Vagina (tissue), 2 donors: Measurements from ENCODE around the gene KCNIP2. TPM values are rescaled to one million over a fixed set of nuclear protein-coding genes. Genes with fewer than 3 reads are reported as not detected.

Source experiments
- DNase-seq, 2 donors: peaks; one replicate each; pipeline ENCODE4 v3.0.0-alpha.2; 2017; ENCODE audit errors: extremely low spot score in 2 of 2
- H3K27ac ChIP-seq: fragments of 200-600 bp; sonication (generic); one replicate; pipeline ENCODE4 v1.5.1; 2019
- H3K27me3 ChIP-seq: fragments of 200-600 bp; sonication (generic); one replicate; pipeline ENCODE4 v1.5.1; 2019
- H3K36me3 ChIP-seq, 2 donors: fragments of 200-600 bp; sonication (generic); one replicate each; pipeline ENCODE4 v1.5.1; 2017 to 2019
- H3K4me1 ChIP-seq: fragments of 200-600 bp; sonication (generic); one replicate; pipeline ENCODE4 v1.5.1; 2019
- H3K4me3 ChIP-seq, 2 donors: fragments of 200-600 bp; sonication (generic); 1 replicate in 1 of 2; 2 replicates in 1 of 2; pipeline ENCODE4 v1.5.1; 2016 to 2019
- H3K9me3 ChIP-seq: fragments of 200-600 bp; sonication (generic); one replicate; pipeline ENCODE4 v1.5.1; 2019
- CTCF ChIP-seq, 3 experiments: fragments of 450-650 bp in 2 of 3; fragments of 200-600 bp in 1 of 3; sonication (generic) in 1 of 3; IDR thresholded peaks; one replicate each; pipeline ENCODE4 v1.5.1; 2017 to 2019; ENCODE audit warnings: antibody characterized with exemption in 3 of 3, mild to moderate bottlenecking in 2 of 3, moderate library complexity in 2 of 3
- POLR2A ChIP-seq, 2 donors: fragments of 450-650 bp; IDR thresholded peaks; one replicate each; pipeline ENCODE4 v1.6.1; 2017; ENCODE audit warnings: antibody characterized with exemption in 2 of 2, mild to moderate bottlenecking in 2 of 2, moderate library complexity in 2 of 2
- POLR2AphosphoS5 ChIP-seq, 2 donors: sonication (generic); formaldehyde crosslinking; IDR thresholded peaks; one replicate each; pipeline ENCODE4 v1.9.0; 2017; ENCODE audit warnings: antibody characterized with exemption in 2 of 2, mild to moderate bottlenecking in 2 of 2, low read depth in 1 of 2; ENCODE audit not compliant: insufficient read depth in 1 of 2
- intact Hi-C: fragments of 100-400 bp; cut with DNase I; formaldehyde crosslinking; loops from one replicate; pipeline ENCODE4 v1.15.1; 2023
- total RNA-seq: library from RNA; depleted of rRNA; stranded (reverse); fragments of >200 nt; gene quantifications from one replicate; pipeline ENCODE4 v1.2.3, GENCODE V29; 2016

Gene KCNIP2
- total RNA-seq, 1 donor from 2014 or later: 5.9 TPM

GRCh38 chr10:101840741-101841453, 2.7 kb downstream of the KCNIP2 start:
- TF ChIP-seq POLR2A (IDR thresholded peaks at IDR 0.05): no peak
- TF ChIP-seq POLR2AphosphoS5 (IDR thresholded peaks at IDR 0.05; ENCODE audit: insufficient read depth in 1 of 2, low read depth in 1 of 2): no peak
- TF ChIP-seq CTCF (IDR thresholded peaks at IDR 0.05): peak; percentile 21 to 59 (median 41)
- Histone ChIP-seq H3K4me1 (peaks cover 46% of the 10 kb centered on the region), H3K27ac (no peak overlapping the region), H3K36me3 (peaks cover 0 to 8% of the 10 kb centered on the region in 2 donors), H3K4me3 (peak overlapping the region in 1 of 2 donors; percentile 26), H3K9me3 (no peaks in the 10 kb centered on the region), H3K27me3 (no peaks in the 10 kb centered on the region)
- DNase-seq: no peak
- intact Hi-C loops: loop anchor here (10.0 kb wide), 1 partner anchor 164 kb away; no protein-coding TSS in a partner anchor

GRCh38 chr10:101840102-101840684, 3.4 kb downstream of the KCNIP2 start:
- DNase-seq: no peak
- Histone ChIP-seq H3K4me3 (peak overlapping the region; percentile 21 to 26), H3K27me3 (no peaks in the 10 kb centered on the region), H3K4me1 (peaks cover 49% of the 10 kb centered on the region), H3K27ac (no peak overlapping the region), H3K9me3 (no peaks in the 10 kb centered on the region), H3K36me3 (peaks cover 0 to 1% of the 10 kb centered on the region in 2 donors)
- TF ChIP-seq POLR2AphosphoS5 (IDR thresholded peaks at IDR 0.05; ENCODE audit: insufficient read depth in 1 of 2, low read depth in 1 of 2) (no peak), CTCF (IDR thresholded peaks at IDR 0.05) (no peak), POLR2A (IDR thresholded peaks at IDR 0.05) (no peak)
- intact Hi-C loops: loop anchor here (10.0 kb wide), 1 partner anchor 165 kb away; no protein-coding TSS in a partner anchor

GRCh38 chr10:101839416-101840063, 4.1 kb downstream of the KCNIP2 start:
- no peaks in the 10 kb centered on the region for H3K9me3 ChIP-seq
- TF ChIP-seq POLR2AphosphoS5 (IDR thresholded peaks at IDR 0.05; ENCODE audit: insufficient read depth in 1 of 2, low read depth in 1 of 2): no peak
- TF ChIP-seq CTCF (IDR thresholded peaks at IDR 0.05): no peak
- TF ChIP-seq POLR2A (IDR thresholded peaks at IDR 0.05): no peak
- H3K27ac ChIP-seq: no peak overlapping the region
- peaks cover 49% of the 10 kb centered on the region for H3K4me1 ChIP-seq
- H3K36me3 ChIP-seq: no peaks in the 10 kb centered on the region
- intact Hi-C loops: loop anchor here (10.0 kb wide), 1 partner anchor 165 kb away; no protein-coding TSS in a partner anchor
- no peaks in the 10 kb centered on the region for H3K27me3 ChIP-seq
- H3K4me3 ChIP-seq: peak overlapping the region; percentile 21 to 26
- DNase-seq: no peak

GRCh38 chr10:101839002-101839401, 4.6 kb downstream of the KCNIP2 start:
- TF ChIP-seq POLR2AphosphoS5 (IDR thresholded peaks at IDR 0.05; ENCODE audit: insufficient read depth in 1 of 2, low read depth in 1 of 2): no peak
- Histone ChIP-seq H3K4me1 (peaks cover 47% of the 10 kb centered on the region), H3K4me3 (no peak overlapping the region), H3K27ac (no peak overlapping the region), H3K27me3 (no peaks in the 10 kb centered on the region), H3K36me3 (no peaks in the 10 kb centered on the region), H3K9me3 (no peaks in the 10 kb centered on the region)
- DNase-seq: no peak
- intact Hi-C loops: no loop called here

GRCh38 chr10:101838416-101838970, 5.1 kb downstream of the KCNIP2 start:
- TF ChIP-seq POLR2AphosphoS5 (IDR thresholded peaks at IDR 0.05; ENCODE audit: insufficient read depth in 1 of 2, low read depth in 1 of 2) (no peak), CTCF (IDR thresholded peaks at IDR 0.05) (no peak), POLR2A (IDR thresholded peaks at IDR 0.05) (no peak)
- no peaks in the 10 kb centered on the region for H3K9me3 ChIP-seq
- H3K4me3 ChIP-seq: no peak overlapping the region
- H3K36me3 ChIP-seq: no peaks in the 10 kb centered on the region
- DNase-seq: no peak
- H3K4me1 ChIP-seq: peaks cover 42% of the 10 kb centered on the region
- no peaks in the 10 kb centered on the region for H3K27me3 ChIP-seq
- intact Hi-C loops: no loop called here
- H3K27ac ChIP-seq: no peak overlapping the region
